GM12878 (cell line): ENCODE results near the gene EMC1. TPM values are rescaled to one million over a fixed set of nuclear protein-coding genes. Genes with fewer than 3 reads are reported as not detected.

Experiments
- ATAC-seq: fragments of 200-7000 bp; cut with Tn5 transposase; 3 replicates; pipeline ENCODE4 v1.9.1; 2020; ENCODE audit warnings: mild to moderate bottlenecking, moderate library complexity
- BruUV-seq: library from RNA; stranded (reverse); fragments of 400-500 nt; replicated peaks from 2 replicates; lab custom pipeline; 2021; lab: Mats Ljungman, UMichigan
- CTCF ChIA-PET: fragments of 300-600 bp; sonication (Branson Sonifier 250); formaldehyde crosslinking; extraction: SDS; loops from one replicate; lab custom pipeline; 2021; ENCODE audit warnings: inconsistent platforms; lab: Yijun Ruan, JAX
- POLR2A ChIA-PET: fragments of 350-600 bp; formaldehyde crosslinking; extraction: SDS; loops from one replicate; lab custom pipeline; 2021; ENCODE audit warnings: inconsistent platforms; lab: Charles Lee
- RAD21 ChIA-PET: fragments of 300-600 bp; sonication (Branson Sonifier 250); formaldehyde crosslinking; loops from one replicate; lab custom pipeline; 2023; ENCODE audit warnings: antibody characterized with exemption; ENCODE audit not compliant: unreplicated experiment; lab: Charles Lee
- SMC1A ChIA-PET: fragments of 300-600 bp; sonication (Branson Sonifier 250); formaldehyde crosslinking; loops from one replicate; lab custom pipeline; 2023; ENCODE audit not compliant: unreplicated experiment, uncharacterized antibody; lab: Charles Lee
- DNase-seq: peaks from one replicate; pipeline ENCODE4 v3.0.0-alpha.2; 2011; ENCODE audit warnings: low read depth, low spot score
- FAIRE-seq: peaks from 3 replicates; lab custom pipeline; 2011; peaks lifted over from hg19 to GRCh38; lab: Jason Lieb, UNC
- H2AFZ ChIP-seq: 2 replicates; pipeline ENCODE4 v1.6.0; 2011; ENCODE audit warnings: low read depth, low read length, control low read depth; ENCODE audit not compliant: control insufficient read depth
- H3K27ac ChIP-seq: 2 replicates; pipeline ENCODE4 v1.5.1; 2011; ENCODE audit warnings: control low read depth; ENCODE audit not compliant: control insufficient read depth, insufficient read depth
- H3K27me3 ChIP-seq, 2 experiments: replicated peaks in 1 of 2; 2 replicates each; pipeline versions ENCODE4 v1.6.0 to v1.6.1; 2011; ENCODE audit warnings: low read length in 1 of 2; ENCODE audit not compliant: control insufficient read depth in 2 of 2, insufficient read depth in 2 of 2
- H3K36me3 ChIP-seq, 2 experiments: 2 replicates each; pipeline ENCODE4 v1.5.1; 2011; ENCODE audit warnings: low read length in 1 of 2; ENCODE audit not compliant: control insufficient read depth in 2 of 2, insufficient read depth in 2 of 2
- H3K4me1 ChIP-seq: 2 replicates; pipeline ENCODE4 v1.6.1; 2011; ENCODE audit warnings: mild to moderate bottlenecking, low read length, moderate library complexity, mixed read lengths; ENCODE audit not compliant: control insufficient read depth, insufficient read depth
- H3K4me2 ChIP-seq: 2 replicates; pipeline ENCODE4 v1.6.0; 2011; ENCODE audit warnings: control low read depth; ENCODE audit not compliant: control insufficient read depth, insufficient read depth
- H3K4me3 ChIP-seq: fragments of 200-600 bp; sonication (generic); 2 replicates; pipeline ENCODE4 v1.5.1; 2016
- H3K79me2 ChIP-seq: 2 replicates; pipeline ENCODE4 v1.6.0; 2011; ENCODE audit warnings: low read length; ENCODE audit not compliant: control insufficient read depth, insufficient read depth
- H3K9ac ChIP-seq: 2 replicates; pipeline ENCODE4 v1.8.0; 2011; ENCODE audit warnings: low read length, control low read depth, mixed read lengths; ENCODE audit not compliant: control insufficient read depth, insufficient read depth
- H3K9me3 ChIP-seq: replicated peaks from 3 replicates; pipeline ENCODE4 v1.5.1; 2011; ENCODE audit warnings: mild to moderate bottlenecking, low read length; ENCODE audit not compliant: control insufficient read depth, insufficient read depth
- H4K20me1 ChIP-seq: 2 replicates; pipeline ENCODE4 v1.6.0; 2011; ENCODE audit not compliant: control insufficient read depth, insufficient read depth
- BCL11A ChIP-seq: IDR thresholded peaks from 2 replicates; pipeline ENCODE4 v1.6.1; 2011; ENCODE audit warnings: low read depth, low read length
- BRCA1 ChIP-seq: IDR thresholded peaks from 2 replicates; pipeline ENCODE4 v1.6.1; 2011; ENCODE audit warnings: low read depth, low read length, improper control_type of control experiment
- HDAC2 ChIP-seq: fragments of 200-600 bp; sonication (generic); IDR thresholded peaks from 2 replicates; pipeline ENCODE4 v1.6.1; 2017
- NR2C2 ChIP-seq: IDR thresholded peaks from 2 replicates; pipeline ENCODE4 v1.6.1; 2011; ENCODE audit warnings: borderline replicate concordance, low read depth; ENCODE audit not compliant: control insufficient read depth, insufficient read length
- POLR2AphosphoS5 ChIP-seq: IDR thresholded peaks from 2 replicates; pipeline ENCODE4 v1.6.1; 2011; ENCODE audit warnings: mild to moderate bottlenecking, low read length, inconsistent platforms
- SP1 ChIP-seq: IDR thresholded peaks from one replicate; pipeline ENCODE4 v1.6.1; 2011; ENCODE audit warnings: low read depth, low read length
- SPI1 ChIP-seq: IDR thresholded peaks from 2 replicates; pipeline ENCODE4 v1.6.1; 2011; ENCODE audit warnings: low read depth, mild to moderate bottlenecking, low read length, moderate library complexity, borderline replicate concordance; ENCODE audit not compliant: insufficient read depth
- ZBED1 ChIP-seq: IDR thresholded peaks from 2 replicates; pipeline ENCODE4 v1.6.1; 2016; ENCODE audit warnings: borderline replicate concordance
- WGBS: methylation state at CpG from one replicate; pipeline ENCODE4 v1.1.6; 2016; ENCODE audit warnings: low lambda C conversion rate; ENCODE audit not compliant: insufficient replicate concordance, insufficient coverage; ENCODE audit errors: missing lambda C conversion rate; 5-methylcytosine and 5-hydroxymethylcytosine counted together
- in situ Hi-C: fragments of 300-500 bp; cut with MboI; formaldehyde crosslinking; loops from 9 replicates; pipeline ENCODE4 v1.14.3; 2018; ENCODE audit warnings: mixed read lengths
- intact Hi-C: fragments of 100-400 bp; cut with micrococcal nuclease; formaldehyde crosslinking; loops from one replicate; pipeline ENCODE4 v1.14.2; 2022; ENCODE audit not compliant: unreplicated experiment
- polyA plus RNA-seq, 11 experiments: library from polyadenylated mRNA; depleted of rRNA in 4 of 11; unstranded in 6 of 11; stranded (reverse) in 5 of 11; fragments of >200 nt; fragmentation: Nextera tagmentation in 4 of 11; fragmentation: Illumina TruSeq in 1 of 11; extraction: Ambion mirVana in 4 of 11; extraction: Trizol in 1 of 11; gene quantifications; 1 replicate in 1 of 11; 2 replicates in 10 of 11; pipeline versions ENCODE4 v1.2.1 to v1.2.3, GENCODE V29; 2011 to 2016; ENCODE audit warnings: inconsistent platforms in 2 of 11, missing spikeins in 2 of 11, low read depth in 1 of 11
- total RNA-seq, 4 experiments: library from RNA; depleted of rRNA in 3 of 4; stranded (reverse); fragments of >200 nt in 3 of 4; fragmentation: Illumina TruSeq in 1 of 4; extraction: Trizol in 1 of 4; gene quantifications; 2 replicates each; pipeline versions ENCODE4 v1.2.1 to v1.2.3, GENCODE V29; 2013 to 2021
- TF ChIP-seq, protein P1 (sequence below): IDR thresholded peaks from 2 replicates; pipeline ENCODE4 v1.6.1; 2012; ENCODE audit warnings: low read depth, low read length, improper control_type of control experiment
- TF ChIP-seq, protein P2 (sequence below): IDR thresholded peaks from 2 replicates; pipeline ENCODE4 v1.6.1; 2011; ENCODE audit warnings: borderline replicate concordance, low read depth, mild to moderate bottlenecking, moderate library complexity, low read length; ENCODE audit not compliant: insufficient read depth, poor library complexity, severe bottlenecking

The EMC1 gene
- total and polyA plus RNA-seq, 10 of the 15 experiments (the other 5 are each of a cell fraction or from before 2014, with no cell fraction given): 12.2 to 43.6 (median 20.6) TPM

- Histone ChIP-seq H3K36me3 (peaks cover 16 to 37% of the 10 kb centered on the region in 2 experiments), H3K9me3 (no peaks in the 10 kb centered on the region), H3K9ac (no peak overlapping the region), H2AFZ (no peak overlapping the region), H3K79me2 (peaks cover 21% of the 10 kb centered on the region), H3K4me1 (no peaks in the 10 kb centered on the region; the same call in 1 of the 2 replicates), H3K4me2 (no peak overlapping the region), H3K27me3 (no peaks in the 10 kb centered on the region), H3K4me3 (no peak overlapping the region), H3K27ac (no peak overlapping the region), H4K20me1 (peaks cover 2% of the 10 kb centered on the region; the same call in 1 of the 2 replicates)
- ChIA-PET SMC1A (interaction anchor here (0.8 to 4.1 kb wide), 3 partner anchors 8 to 43 kb away, joined by 3 to 10 read pairs (median 5); no protein-coding TSS in a partner anchor), POLR2A (no interaction called here), RAD21 (no interaction called here), CTCF (interaction anchor here (1.0 to 1.5 kb wide), 2 partner anchors 10 to 42 kb away, joined by 3 to 4 read pairs; no protein-coding TSS in a partner anchor)
- in situ Hi-C loops: loop anchor here (25.0 kb wide), 1 partner anchor 1564 kb away; no protein-coding TSS in a partner anchor
- TF ChIP-seq BRCA1 (no peak), BCL11A (no peak), SP1 (no peak), SPI1 (no peak), ZBED1 (no peak), HDAC2 (no peak), NR2C2 (no peak), POLR2AphosphoS5 (no peak)
- TF ChIP-seq, protein P1, sequence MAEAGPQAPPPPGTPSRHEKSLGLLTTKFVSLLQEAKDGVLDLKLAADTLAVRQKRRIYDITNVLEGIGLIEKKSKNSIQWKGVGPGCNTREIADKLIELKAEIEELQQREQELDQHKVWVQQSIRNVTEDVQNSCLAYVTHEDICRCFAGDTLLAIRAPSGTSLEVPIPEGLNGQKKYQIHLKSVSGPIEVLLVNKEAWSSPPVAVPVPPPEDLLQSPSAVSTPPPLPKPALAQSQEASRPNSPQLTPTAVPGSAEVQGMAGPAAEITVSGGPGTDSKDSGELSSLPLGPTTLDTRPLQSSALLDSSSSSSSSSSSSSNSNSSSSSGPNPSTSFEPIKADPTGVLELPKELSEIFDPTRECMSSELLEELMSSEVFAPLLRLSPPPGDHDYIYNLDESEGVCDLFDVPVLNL: no peak
- TF ChIP-seq, protein P2, sequence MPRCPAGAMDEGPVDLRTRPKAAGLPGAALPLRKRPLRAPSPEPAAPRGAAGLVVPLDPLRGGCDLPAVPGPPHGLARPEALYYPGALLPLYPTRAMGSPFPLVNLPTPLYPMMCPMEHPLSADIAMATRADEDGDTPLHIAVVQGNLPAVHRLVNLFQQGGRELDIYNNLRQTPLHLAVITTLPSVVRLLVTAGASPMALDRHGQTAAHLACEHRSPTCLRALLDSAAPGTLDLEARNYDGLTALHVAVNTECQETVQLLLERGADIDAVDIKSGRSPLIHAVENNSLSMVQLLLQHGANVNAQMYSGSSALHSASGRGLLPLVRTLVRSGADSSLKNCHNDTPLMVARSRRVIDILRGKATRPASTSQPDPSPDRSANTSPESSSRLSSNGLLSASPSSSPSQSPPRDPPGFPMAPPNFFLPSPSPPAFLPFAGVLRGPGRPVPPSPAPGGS: no peak
- DNase-seq (no peak), ATAC-seq (no peak), FAIRE-seq (no peak)
- BruUV-seq: no TSS peak
- 97% methylated on average over 2 of the region's 2 CpGs for WGBS
- intact Hi-C loops: no loop called here
Measured at GRCh38 chr1:19197845-19198244, 53.5 kb downstream of the EMC1 start.
